Measurements from ENCODE around the gene TRPV5. TPM values are rescaled to one million over a fixed set of nuclear protein-coding genes. Genes with fewer than 3 reads are reported as not detected.
"Not testable (repeated sequence)": the region's sequence is repeated elsewhere in the genome, so short reads cannot be mapped to it uniquely, and the experiment has no call there.

Gene TRPV5
- total RNA-seq = not detected
- long read RNA-seq = 0 reads

- no peaks in the 10 kb centered on the region for H3K36me3 ChIP-seq
- no peak within 1 kb of the TSS for H3K4me3 ChIP-seq
- 47% methylated on average over 2 of the region's 4 CpGs for WGBS (ENCODE audit: insufficient coverage, low coverage, low lambda C conversion rate, missing lambda C conversion rate)
- no peaks in the 10 kb centered on the region for H3K9me3 ChIP-seq
- TF ChIP-seq POLR2A (IDR thresholded peaks at IDR 0.05) (no peak), CTCF (IDR thresholded peaks at IDR 0.05) (no peak)
- no peak for DNase-seq
- no peak within 1 kb of the TSS for H3K27ac ChIP-seq
- no peak for ATAC-seq
- no peaks in the 10 kb centered on the region for H3K4me1 ChIP-seq
- intact Hi-C loops (cut with DNase I) = no loop called here
- H3K27me3 ChIP-seq = no peaks in the 10 kb centered on the region
Observed at GRCh38 chr7:142933624-142934023, at the start of gene TRPV5. TSS of gene TRPV5 (minus strand) at chr7:142933746. CDS start at chr7:142933459, 287 bp downstream.

- not testable (repeated sequence) for H3K27me3 ChIP-seq, ATAC-seq
Observed at GRCh38 chr7:142978402-142978801, 44.9 kb upstream of the TRPV5 start.

DNA sequence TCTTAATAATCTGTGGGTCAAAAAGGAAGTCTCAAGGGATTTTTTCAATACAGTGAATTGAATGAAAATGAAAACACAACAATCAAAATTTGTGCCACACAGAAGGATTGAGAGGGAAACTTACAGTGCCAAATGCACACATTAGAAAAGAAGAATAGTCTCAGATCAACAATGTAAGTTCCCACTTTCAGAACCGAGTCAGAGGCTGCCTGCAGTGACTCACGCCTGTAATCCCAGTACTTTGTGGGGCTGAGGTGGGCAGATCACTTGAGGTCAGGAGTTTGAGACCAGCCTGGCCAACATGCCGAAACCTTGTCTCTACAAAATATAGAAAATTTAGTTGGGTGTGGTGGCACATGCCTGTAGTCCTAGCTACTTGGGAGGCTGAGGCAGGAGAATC lies 41.1 kb upstream of the TRPV5 start:
- Histone ChIP-seq H3K27ac (no peak overlapping the region), H3K27me3 (no peaks in the 10 kb centered on the region), H3K36me3 (no peaks in the 10 kb centered on the region), H3K4me3 (no peak overlapping the region), H3K4me1 (no peaks in the 10 kb centered on the region), H3K9me3 (no peaks in the 10 kb centered on the region)
- no peak for DNase-seq
- TF ChIP-seq CTCF (IDR thresholded peaks at IDR 0.05) = no peak
- no peak for TF ChIP-seq POLR2A (IDR thresholded peaks at IDR 0.05)
- intact Hi-C loops (cut with DNase I) = no loop called here
- WGBS (ENCODE audit: insufficient coverage, low coverage, low lambda C conversion rate, missing lambda C conversion rate) = 51% methylated on average over 3 of the region's 3 CpGs
- ATAC-seq = no peak

More at GRCh38 chr7:142978402-142978801, 44.9 kb upstream of the TRPV5 start:
- DNase-seq; intact Hi-C loops (cut with DNase I); H3K9me3 ChIP-seq; H3K36me3 ChIP-seq; H3K27ac ChIP-seq; H3K4me1 ChIP-seq; H3K4me3 ChIP-seq: not testable (repeated sequence)
- WGBS (ENCODE audit: insufficient coverage, low coverage, low lambda C conversion rate, missing lambda C conversion rate) = 73% methylated on average over 4 of the region's 4 CpGs

GRCh38 chr7:142969183-142969582 lies 35.6 kb upstream of the TRPV5 start:
- Histone ChIP-seq H3K4me3 (no peak overlapping the region), H3K27me3 (no peaks in the 10 kb centered on the region), H3K27ac (no peak overlapping the region), H3K36me3 (no peaks in the 10 kb centered on the region), H3K9me3 (no peaks in the 10 kb centered on the region), H3K4me1 (no peaks in the 10 kb centered on the region)
- no peak for TF ChIP-seq CTCF (IDR thresholded peaks at IDR 0.05)
- no peak for TF ChIP-seq POLR2A (IDR thresholded peaks at IDR 0.05)
- DNase-seq (no peak), ATAC-seq (peak in 3 of 4 donors; percentile 35 to 57 (median 40))
- 44% methylated on average over 4 of the region's 4 CpGs for WGBS (ENCODE audit: insufficient coverage, low coverage, low lambda C conversion rate, missing lambda C conversion rate)
- intact Hi-C loops (cut with DNase I) = no loop called here

DNA sequence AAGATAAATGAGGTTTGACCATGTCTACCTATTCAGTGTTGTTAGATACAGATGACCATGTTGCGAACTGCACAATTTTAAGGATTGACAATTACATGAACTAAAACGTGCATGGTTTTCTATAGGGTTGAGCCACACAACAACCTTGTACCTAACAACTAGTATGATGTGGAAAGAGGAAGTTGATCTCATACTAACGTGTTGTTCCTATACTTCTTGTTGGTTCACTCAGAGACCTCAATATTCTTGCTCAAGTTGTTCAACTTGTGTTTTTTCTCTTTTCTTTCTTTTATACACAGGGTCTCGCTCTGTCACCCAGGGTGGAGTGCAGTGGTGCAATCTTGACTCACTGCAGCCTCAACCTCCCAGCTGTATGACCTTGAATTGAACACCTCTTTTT lies 34.7 kb upstream of the TRPV5 start:
- Histone ChIP-seq H3K27me3 (no peaks in the 10 kb centered on the region), H3K4me3 (no peak overlapping the region), H3K36me3 (no peaks in the 10 kb centered on the region), H3K27ac (no peak overlapping the region), H3K4me1 (no peaks in the 10 kb centered on the region), H3K9me3 (no peaks in the 10 kb centered on the region)
- ATAC-seq (no peak), DNase-seq (no peak)
- no peak for TF ChIP-seq POLR2A (IDR thresholded peaks at IDR 0.05)
- no peak for TF ChIP-seq CTCF (IDR thresholded peaks at IDR 0.05)
- 50% methylated on average over 4 of the region's 4 CpGs for WGBS (ENCODE audit: insufficient coverage, low coverage, low lambda C conversion rate, missing lambda C conversion rate)
- intact Hi-C loops (cut with DNase I) = no loop called here
